HTERT RPE-1 (cell line): Measurements from ENCODE around the gene VAMP1.
"Not testable (repeated sequence)": the region's sequence is repeated elsewhere in the genome, so short reads cannot be mapped to it uniquely, and the experiment has no call there.

ENCODE experiments used
- in situ Hi-C: fragments of 300-500 bp; cut with MboI; formaldehyde crosslinking; loops from 4 replicates; pipeline ENCODE4 v1.14.3; 2020; ENCODE audit warnings: low sequenced_read_pairs

VAMP1 gene

DNA sequence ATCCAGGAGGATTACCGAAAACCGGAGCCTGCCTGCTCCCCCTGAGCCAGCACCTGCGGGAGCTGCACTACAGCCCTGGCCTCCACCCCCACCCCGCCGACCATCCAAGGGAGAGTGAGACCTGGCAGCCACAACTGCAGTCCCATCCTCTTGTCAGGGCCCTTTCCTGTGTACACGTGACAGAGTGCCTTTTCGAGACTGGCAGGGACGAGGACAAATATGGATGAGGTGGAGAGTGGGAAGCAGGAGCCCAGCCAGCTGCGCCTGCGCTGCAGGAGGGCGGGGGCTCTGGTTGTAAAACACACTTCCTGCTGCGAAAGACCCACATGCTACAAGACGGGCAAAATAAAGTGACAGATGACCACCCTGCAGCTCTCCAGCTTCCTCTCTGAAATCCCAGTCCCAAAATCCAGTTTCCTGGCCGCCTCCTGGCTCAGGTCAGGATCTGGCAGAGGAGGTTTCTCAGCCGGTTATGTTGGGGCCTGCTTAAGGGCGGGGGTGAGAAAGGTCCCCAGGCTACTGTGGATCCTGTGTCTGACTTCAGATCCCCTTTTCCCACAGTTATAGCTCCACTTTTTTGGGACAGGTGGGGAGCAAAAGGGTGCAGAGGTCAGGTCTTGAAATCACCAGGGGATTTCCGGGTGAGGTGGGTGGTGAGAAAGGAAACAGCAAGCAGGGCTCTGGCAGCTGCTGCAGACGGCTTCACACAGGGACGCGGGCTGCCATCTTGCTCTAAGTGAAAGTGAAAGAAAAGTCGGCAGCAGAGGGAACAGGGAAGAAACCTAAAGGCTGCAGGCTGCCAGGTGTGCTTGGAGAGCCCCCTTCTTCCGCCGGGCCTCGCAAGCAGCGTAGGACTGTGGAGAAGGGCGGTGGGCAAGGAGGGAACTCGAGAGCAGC is 18.9 kb downstream of the VAMP1 start, which contains the start of gene TAPBPL:
TAPBPL (plus strand) TSS at position 695 of the 897 bp plus-strand sequence. CDS start 207 bp downstream, outside the sequence.
- in situ Hi-C loops = no loop called here

DNA sequence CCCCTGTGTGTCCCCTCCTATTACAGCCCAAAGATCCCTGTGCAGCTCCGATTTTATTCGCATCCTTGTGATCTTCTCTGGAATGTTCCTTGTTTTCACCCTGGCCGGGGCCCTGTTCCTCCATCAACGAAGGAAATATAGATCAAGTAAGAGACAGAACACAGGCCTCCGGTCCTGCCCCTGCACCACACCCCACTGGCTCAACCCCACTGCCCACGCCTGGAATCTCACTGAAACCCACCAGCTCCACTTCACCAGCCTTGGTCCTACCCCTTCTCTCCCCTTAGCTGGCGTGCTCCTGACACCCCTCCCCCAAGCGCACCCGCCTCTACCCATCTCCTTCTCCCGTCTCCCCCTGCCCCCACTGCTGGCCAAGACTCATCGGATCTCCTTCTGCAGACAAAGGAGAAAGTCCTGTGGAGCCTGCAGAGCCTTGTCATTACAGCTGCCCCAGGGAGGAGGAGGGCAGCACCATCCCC is 19.6 kb downstream of the VAMP1 start:
- in situ Hi-C loops = no loop called here

DNA sequence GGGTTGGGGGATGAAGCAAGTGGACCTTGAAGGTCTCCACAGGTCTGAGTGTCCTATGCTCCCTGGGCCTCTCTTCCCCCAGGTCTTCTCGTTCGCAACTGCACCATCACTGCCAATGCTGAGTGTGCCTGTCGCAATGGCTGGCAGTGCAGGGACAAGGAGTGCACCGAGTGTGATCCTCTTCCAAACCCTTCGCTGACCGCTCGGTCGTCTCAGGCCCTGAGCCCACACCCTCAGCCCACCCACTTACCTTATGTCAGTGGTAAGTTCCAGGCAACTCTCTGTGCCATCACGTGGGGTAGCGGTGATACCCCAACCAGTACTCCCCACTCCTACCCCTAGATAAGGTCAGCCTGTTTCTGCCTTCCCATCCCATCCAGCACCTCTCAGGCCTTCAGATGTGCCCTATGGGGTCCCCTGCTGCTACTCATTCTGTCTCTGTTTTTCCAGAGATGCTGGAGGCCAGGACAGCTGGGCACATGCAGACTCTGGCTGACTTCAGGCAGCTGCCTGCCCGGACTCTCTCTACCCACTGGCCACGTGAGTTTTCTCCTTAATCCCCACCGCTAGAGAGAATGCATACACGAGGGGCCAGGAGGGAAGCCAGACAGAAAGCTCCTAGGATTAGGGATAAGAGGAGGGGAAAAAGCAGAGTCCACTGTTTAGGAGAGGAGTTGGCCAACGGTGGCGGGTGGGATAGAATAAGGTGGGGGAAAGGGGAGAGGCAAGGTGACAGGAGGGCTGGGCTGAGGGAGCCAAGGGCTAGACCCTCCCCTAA is 20.2 kb downstream of the VAMP1 start:
- in situ Hi-C loops = no loop called here

DNA sequence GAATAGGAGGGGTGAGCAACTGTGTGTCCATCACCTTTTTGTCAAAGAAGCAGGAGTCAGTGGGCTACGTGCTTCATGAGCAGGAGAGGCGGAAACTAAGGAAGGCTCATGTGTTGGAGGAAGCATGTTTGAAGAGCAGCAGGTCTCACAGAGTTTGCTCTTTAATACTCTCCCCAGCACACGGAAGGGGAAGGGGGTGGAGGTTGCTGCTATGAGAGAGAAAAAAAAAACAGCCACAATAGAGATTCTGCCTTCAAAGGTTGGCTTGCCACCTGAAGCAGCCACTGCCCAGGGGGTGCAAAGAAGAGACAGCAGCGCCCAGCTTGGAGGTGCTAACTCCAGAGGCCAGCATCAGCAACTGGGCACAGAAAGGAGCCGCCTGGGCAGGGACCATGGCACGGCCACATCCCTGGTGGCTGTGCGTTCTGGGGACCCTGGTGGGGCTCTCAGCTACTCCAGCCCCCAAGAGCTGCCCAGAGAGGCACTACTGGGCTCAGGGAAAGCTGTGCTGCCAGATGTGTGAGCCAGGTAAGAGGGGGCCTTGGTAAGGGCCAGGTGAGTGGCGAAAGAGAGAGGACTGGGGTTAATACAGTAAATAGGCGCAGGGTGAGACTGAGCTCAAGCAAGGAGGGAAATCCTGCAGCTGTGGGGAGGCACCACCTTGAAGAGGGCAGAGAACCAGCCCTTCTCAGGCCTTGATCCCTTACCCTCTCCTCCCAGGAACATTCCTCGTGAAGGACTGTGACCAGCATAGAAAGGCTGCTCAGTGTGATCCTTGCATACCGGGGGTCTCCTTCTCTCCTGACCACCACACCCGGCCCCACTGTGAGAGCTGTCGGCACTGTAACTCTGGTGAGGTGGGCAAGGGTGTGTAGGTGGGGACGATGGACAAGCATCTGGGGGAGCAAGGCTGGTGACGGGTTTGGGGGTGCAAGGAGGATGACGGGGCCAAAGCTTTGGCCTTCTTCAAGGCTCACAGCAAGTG is 25.5 kb downstream of the VAMP1 start, which contains the start of gene CD27:
CD27 (plus strand) TSS at position 252 of the 985 bp plus-strand sequence; CDS start at position 393, 141 bp downstream.
- in situ Hi-C loops = no loop called here

DNA sequence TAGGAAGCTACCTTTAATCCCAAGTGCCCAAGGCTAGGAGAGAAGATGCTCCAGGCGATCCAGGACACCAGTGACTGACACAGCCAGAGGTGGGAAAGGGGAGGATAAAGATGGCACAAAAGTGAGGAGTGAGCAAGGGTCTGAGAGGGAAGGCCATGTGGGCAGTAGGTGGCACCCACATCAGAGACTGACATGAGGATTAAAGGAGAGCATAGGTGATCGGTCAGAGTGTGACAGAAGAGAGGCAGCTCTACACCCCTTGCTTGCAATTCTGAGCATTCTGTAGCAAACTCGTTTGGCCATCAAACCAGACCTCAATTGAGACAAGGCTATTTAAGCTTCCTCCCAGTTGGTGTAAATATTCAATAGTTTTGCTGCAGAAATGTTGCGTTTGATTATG is 26.4 kb downstream of the VAMP1 start:
- in situ Hi-C loops = no loop called here

DNA sequence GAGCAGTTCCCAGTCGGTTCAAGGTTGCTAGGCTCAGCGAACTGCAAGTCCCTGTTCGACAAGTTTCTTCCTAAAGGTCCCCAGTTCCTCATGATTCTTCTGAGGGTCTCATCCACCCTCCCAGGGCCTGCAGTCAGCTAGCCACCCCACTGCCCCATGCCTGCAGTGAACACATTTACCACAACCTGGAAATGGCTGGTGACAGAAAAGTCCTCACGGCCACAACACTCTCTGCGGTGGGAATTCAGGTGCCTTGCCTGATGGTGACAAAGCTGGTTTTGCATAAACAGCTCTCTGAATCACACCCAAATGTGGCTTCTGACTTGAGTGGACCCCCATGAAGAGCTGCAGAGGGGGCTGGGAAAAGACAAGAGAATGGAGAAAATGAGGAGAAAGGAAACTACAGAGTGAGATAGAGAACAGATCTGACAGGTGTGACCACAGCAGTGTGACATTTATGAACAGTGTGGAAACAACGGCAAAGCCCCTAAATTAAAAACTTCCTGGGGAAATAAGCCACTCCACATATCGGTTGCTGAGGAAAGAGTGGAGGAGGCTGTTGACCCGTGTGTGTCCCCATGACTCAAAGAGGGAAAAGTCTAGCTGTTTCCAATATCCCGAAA is 27.0 kb downstream of the VAMP1 start:
- in situ Hi-C loops = no loop called here

DNA sequence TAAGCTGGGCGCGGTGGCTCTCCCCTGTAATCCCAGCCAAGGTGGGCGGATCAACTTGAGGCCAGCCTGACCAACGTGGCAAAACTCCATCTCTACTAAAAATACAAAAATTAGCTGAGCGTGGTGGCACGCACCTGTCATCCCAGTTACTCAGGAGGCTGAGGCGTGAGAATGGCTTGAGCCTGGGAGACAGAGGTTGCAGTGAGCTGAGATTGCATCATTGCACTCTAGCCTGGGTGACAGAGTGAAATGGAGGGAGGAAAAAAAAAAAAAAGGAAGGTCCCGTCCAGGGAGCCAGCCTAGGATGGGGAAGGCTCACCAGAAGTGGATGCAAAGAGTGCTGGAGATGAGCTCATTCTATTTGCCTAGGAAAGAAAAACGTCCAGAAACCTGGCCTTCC is 27.6 kb downstream of the VAMP1 start:
- in situ Hi-C loops = no loop called here

DNA sequence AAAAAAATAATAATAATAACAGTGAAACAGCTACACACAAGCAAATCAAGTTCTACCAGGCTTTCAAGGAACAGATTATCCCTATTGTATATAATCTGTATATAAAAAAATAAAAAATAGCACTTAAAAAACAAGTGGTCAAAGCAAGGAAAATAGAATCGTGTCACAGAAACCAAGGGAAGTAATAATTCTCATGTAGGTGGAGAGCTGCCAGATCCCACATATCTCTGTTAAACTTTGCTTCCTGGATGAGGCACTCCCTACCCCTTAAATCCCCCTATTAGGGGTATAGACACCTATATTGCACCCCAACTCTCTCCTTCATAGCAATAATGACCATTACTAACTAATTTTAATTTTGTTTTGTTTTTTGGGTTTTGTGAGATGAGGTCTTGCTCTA is 30.1 kb downstream of the VAMP1 start:
- in situ Hi-C loops = no loop called here

DNA sequence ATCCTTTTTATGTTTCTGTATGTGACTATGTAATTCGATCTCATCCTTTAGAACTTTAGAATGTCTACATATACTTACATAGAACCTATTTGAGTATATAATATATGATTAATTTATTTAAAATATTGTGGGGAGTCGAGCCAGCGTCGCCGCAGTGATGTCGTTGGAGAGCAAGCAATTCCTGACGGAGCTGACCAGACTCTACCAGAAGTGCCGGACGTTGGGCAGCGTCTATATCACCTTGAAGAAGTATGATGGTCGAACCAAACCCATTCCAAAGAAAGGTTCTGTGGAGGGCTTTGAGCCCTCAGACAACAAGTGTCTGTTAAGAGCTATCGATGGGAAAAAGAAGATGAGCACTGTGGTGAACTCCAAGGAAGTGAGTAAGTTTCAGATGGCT is 32.1 kb downstream of the VAMP1 start:
- in situ Hi-C loops = no loop called here

DNA sequence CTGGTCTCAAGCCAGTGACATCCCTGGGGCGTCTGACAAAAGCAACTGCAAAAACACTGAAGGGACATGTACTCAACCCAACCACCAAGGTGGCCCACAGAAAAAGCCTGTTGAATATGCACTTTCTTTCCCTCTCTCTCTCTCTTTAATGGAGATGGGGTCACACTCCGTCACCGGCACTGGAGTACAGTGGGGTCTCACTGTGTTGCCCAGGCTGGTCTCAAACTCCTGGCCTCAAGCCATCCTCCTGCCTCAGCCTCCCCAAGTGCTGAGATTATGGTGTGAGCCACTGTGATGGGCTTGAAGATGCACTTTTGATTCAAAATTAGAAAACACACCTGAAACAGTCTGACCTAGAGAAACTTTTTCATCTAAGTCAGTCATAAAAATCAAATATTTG is 32.9 kb downstream of the VAMP1 start:
- in situ Hi-C loops = no loop called here

DNA sequence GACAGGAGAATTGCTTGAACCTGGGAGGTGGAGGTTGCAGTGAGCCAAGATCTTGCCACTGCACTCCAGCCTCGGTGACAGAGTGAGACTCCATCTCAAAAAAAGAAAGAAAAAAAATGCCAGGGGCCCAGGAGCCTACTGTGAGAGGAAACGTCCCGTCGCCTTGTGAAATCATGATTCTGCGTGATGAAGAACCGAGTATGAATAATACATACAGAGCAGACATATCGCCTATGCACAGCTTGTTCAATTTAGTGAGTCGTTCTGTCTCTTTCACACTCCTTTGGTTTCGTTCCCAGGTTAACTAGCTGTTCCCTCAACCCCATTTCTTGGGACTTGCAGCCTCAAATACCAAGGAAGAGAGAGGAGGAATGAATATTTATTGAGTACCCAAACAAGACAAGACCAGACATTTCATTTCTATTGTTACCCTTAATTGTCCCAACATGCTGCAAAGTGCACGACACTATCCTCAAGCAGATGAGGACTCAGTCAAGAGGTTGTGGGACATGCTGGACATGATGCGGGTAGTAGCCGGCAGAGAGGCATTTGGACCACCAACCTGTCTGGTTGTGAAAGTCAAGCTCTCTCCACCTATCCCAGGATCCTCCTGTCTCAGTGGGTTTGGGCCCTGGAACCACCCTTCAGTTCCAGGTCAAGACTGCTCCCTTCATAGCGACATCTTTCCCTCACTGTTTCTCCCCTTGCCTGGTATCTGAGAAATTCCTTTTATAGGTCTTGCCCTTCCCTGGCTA is 34.3 kb downstream of the VAMP1 start:
- in situ Hi-C loops = no loop called here

DNA sequence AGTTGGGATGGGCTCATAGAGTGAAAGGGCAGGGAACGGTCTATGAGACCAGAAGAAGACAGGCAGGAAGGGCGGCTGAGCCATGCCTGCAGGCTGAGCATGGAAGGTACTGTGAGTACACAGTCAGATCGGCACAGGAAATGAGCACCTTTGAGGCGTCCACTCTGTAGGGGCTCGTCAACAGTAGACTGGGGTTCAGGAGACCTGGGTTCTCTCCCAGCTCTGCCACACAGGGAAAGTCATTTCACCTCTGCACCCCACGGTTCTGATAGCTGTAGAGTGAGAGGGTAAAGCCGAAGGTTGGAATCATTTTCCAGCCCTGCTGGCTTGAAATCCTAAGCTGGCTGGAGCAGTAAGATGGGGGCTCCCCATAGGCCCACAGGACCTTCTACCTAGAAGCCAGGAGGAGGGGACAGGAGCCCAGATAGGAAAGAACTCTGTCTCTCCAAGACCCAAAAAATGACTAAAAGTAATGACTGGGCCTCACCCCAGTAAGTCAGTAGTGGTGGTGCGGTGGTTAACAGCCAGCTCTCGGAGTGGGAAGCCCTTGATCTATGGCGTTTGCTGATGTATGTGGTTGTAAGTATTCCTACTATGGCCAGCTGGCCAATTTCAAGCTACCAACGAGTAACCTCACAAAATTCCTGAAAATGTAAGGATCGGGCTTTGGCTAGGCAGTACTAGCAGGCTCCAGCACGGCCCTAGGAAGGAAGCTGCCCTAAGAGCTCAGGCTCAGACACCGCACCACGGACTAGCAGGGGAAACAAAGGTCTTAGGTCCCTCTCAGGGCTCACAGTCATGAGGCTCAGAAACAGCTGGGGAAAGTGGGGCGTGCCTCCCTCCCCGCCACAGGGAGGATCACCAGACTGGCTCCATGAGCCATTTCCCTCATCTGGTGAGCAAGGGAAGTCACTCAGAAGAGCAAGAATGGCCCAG is 36.0 kb downstream of the VAMP1 start:
- in situ Hi-C loops = no loop called here

DNA sequence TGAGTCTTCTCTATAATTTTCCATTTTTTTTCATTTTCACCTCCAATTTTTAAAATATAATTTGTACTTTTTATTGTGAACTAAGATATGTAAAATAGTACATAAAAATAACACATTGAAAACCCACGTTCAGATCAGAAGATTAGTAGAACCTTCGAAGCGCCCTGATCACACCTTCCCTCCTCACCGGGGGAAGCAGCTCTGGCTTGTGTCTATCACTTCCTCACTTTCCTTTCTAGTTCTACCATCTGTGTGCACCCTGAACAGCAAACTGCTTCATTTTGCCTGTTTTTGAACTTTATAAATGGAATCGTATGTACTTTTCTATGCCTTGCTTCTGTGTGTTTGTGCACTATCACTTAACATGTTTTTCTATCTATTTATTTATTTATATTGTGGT is 37.5 kb downstream of the VAMP1 start:
- in situ Hi-C loops = no loop called here

DNA sequence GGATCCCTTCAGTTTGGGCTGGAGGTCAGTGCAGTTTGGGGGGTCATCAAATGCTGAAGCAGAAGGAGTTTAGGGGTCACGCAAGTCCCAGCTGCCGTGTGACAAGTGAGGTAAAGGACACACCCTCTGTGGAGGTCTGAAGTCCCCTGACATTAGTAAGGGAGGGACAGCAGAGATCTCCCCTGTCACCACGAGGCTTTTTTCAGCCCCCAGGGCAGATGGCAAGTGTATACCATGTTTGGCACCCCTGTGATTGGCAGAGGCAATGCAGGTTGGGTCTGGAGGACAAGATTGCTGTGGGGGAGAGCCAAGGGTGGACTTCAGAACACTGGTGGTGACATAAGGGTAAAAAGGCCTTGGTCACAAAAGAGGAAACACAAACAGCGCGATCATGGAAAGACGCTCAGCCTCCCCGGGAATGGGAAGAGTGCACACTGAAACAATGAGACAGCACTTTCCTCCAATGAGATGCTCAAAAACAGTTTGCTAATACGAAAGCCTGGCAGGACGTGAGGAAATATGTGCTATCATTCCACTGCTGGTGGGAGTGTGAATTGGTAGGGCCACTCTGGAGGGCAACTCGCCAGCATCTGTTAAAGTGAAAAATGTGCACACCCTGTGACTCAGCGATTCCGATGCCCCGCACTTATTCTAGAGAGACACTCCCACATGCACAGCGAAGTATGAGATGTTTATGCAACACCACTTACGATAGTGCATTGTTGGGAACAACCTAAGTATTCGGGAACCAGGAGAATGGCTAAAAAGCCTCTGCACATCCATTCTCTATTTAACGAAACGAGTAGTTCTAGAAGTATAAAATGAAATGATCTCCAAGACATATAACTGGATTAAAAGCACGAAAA is 40.1 kb downstream of the VAMP1 start:
- in situ Hi-C loops = no loop called here

DNA sequence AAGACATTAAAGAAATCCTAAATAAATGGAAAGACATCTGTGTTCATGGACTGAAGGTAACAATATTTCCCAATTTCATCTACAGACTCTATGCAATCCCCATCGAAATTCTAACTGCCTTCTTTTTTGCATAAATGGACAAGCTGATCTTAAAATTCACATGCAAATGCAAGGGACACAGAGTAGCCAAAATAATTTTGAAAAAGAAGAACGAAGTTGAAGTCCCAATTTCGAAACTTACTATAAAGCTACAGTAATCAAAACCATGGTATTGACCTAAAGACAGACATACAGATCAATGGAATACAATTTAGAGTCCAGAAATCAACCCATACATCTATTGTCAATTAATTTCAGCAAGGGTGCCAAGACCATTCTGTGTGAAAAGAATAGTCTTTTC is 42.2 kb downstream of the VAMP1 start:
- in situ Hi-C loops = no loop called here

DNA sequence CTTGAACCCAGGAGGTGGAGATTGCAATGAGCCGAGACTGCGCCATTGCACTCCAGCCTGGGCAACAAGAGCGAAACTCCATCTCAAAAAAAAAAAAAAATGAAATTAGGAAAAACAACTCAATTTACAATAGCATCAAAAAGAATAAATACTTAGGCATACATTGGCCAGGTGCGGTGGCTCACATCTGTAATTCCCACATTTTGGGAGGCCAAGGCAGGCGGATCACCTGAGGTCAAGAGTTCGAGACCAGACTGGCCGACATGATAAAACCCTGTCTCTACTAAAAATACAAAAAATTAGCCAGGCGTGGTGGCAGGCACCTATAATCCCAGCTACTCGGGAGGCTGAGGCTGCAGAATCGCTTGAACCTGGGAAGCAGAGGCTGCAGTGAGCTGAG is 42.7 kb downstream of the VAMP1 start:
- in situ Hi-C loops = not testable (repeated sequence)
